HUES48 (cell line): ENCODE data around the gene PPP4R3B.
"Not testable (repeated sequence)": the region's sequence is repeated elsewhere in the genome, so short reads cannot be mapped to it uniquely, and the experiment has no call there.

Experiments used
- H3K27ac ChIP-seq: one replicate; pipeline ENCODE4 v1.7.0; 2013; ENCODE audit warnings: low read depth, low read length, inconsistent platforms
- H3K27me3 ChIP-seq: 2 replicates; pipeline ENCODE4 v1.6.1; 2013; ENCODE audit warnings: mild to moderate bottlenecking, low read length; ENCODE audit not compliant: control insufficient read depth, insufficient read depth
- H3K36me3 ChIP-seq: 2 replicates; pipeline ENCODE4 v1.6.1; 2013; ENCODE audit warnings: low read length; ENCODE audit not compliant: control insufficient read depth, insufficient read depth
- H3K4me1 ChIP-seq: 2 replicates; pipeline ENCODE4 v1.6.1; 2013; ENCODE audit warnings: mild to moderate bottlenecking, low read length; ENCODE audit not compliant: control insufficient read depth, insufficient read depth
- H3K4me3 ChIP-seq: 2 replicates; pipeline ENCODE4 v1.5.1; 2013; ENCODE audit warnings: mild to moderate bottlenecking, low read depth, low read length
- H3K9ac ChIP-seq: 2 replicates; pipeline ENCODE4 v1.6.1; 2013; ENCODE audit warnings: mild to moderate bottlenecking, low read depth, low read length, moderate library complexity
- H3K9me3 ChIP-seq: 2 replicates; pipeline ENCODE4 v1.6.1; 2013; ENCODE audit warnings: low read length; ENCODE audit not compliant: control insufficient read depth, insufficient read depth

The PPP4R3B gene

GRCh38 chr2:55595536-55595935 lies 21.9 kb downstream of the PPP4R3B start:
- peaks cover 23% of the 10 kb centered on the region for H3K36me3 ChIP-seq
- H3K4me1 ChIP-seq = no peaks in the 10 kb centered on the region
- H3K9ac ChIP-seq = no peak overlapping the region
- no peaks in the 10 kb centered on the region for H3K9me3 ChIP-seq
- no peak overlapping the region for H3K4me3 ChIP-seq
- H3K27me3 ChIP-seq = no peaks in the 10 kb centered on the region
- no peak overlapping the region for H3K27ac ChIP-seq

GRCh38 chr2:55592130-55592529 lies 25.3 kb downstream of the PPP4R3B start:
- H3K9me3 ChIP-seq = no peaks in the 10 kb centered on the region
- H3K4me3 ChIP-seq = no peak overlapping the region
- no peaks in the 10 kb centered on the region for H3K4me1 ChIP-seq
- H3K36me3 ChIP-seq = peaks cover 16% of the 10 kb centered on the region
- H3K27me3 ChIP-seq = no peaks in the 10 kb centered on the region
- no peak overlapping the region for H3K27ac ChIP-seq
- H3K9ac ChIP-seq = no peak overlapping the region

- Histone ChIP-seq H3K4me1 (no peaks in the 10 kb centered on the region), H3K27ac (no peak overlapping the region), H3K9ac (no peak overlapping the region), H3K27me3 (no peaks in the 10 kb centered on the region), H3K36me3 (peaks cover 23% of the 10 kb centered on the region), H3K9me3 (no peaks in the 10 kb centered on the region), H3K4me3 (no peak overlapping the region)
These were observed 26.5 kb downstream of the PPP4R3B start for GRCh38 chr2:55590810-55591440.

GRCh38 chr2:55585451-55586080 lies 31.9 kb downstream of the PPP4R3B start:
- H3K27me3 ChIP-seq = no peaks in the 10 kb centered on the region
- 0 out of 2 replicates have a peak, but pooled peaks cover 4% of the 10 kb centered on the region for H3K4me1 ChIP-seq
- H3K9me3 ChIP-seq = no peaks in the 10 kb centered on the region
- peaks cover 47% of the 10 kb centered on the region for H3K36me3 ChIP-seq
- no peak overlapping the region for H3K4me3 ChIP-seq
- no peak overlapping the region for H3K9ac ChIP-seq
- peak overlapping the region; percentile 63 for H3K27ac ChIP-seq

- Histone ChIP-seq H3K4me1 (0 out of 2 replicates have a peak, but pooled peaks cover 4% of the 10 kb centered on the region), H3K4me3 (no peak overlapping the region), H3K27ac (no peak overlapping the region), H3K36me3 (peaks cover 72% of the 10 kb centered on the region), H3K9ac (no peak overlapping the region), H3K27me3 (no peaks in the 10 kb centered on the region), H3K9me3 (no peaks in the 10 kb centered on the region)
These were observed 35.4 kb downstream of the PPP4R3B start for GRCh38 chr2:55581874-55582547.

- Histone ChIP-seq H3K9ac (no peak overlapping the region), H3K27me3 (no peaks in the 10 kb centered on the region), H3K27ac (no peak overlapping the region), H3K4me1 (0 out of 2 replicates have a peak, but pooled peaks cover 4% of the 10 kb centered on the region), H3K9me3 (no peaks in the 10 kb centered on the region), H3K4me3 (no peak overlapping the region), H3K36me3 (peaks cover 71% of the 10 kb centered on the region)
These were observed 36.0 kb downstream of the PPP4R3B start for GRCh38 chr2:55581435-55581834.

- H3K27me3 ChIP-seq, H3K4me1 ChIP-seq, H3K27ac ChIP-seq, H3K9me3 ChIP-seq, H3K9ac ChIP-seq, H3K4me3 ChIP-seq: not testable (repeated sequence)
- H3K36me3 ChIP-seq = peaks cover 48% of the 10 kb centered on the region
These were observed 48.4 kb downstream of the PPP4R3B start for GRCh38 chr2:55569002-55569401.

GRCh38 chr2:55567298-55567697 lies 50.1 kb downstream of the PPP4R3B start:
- H3K36me3 ChIP-seq = peaks cover 60% of the 10 kb centered on the region

GRCh38 chr2:55565613-55566012 lies 51.8 kb downstream of the PPP4R3B start:
- H3K36me3 ChIP-seq = peaks cover 71% of the 10 kb centered on the region

More at GRCh38 chr2:55567298-55567697, 50.1 kb downstream of the PPP4R3B start:
- Histone ChIP-seq H3K27ac (no peak overlapping the region), H3K9ac (no peak overlapping the region), H3K4me1 (no peaks in the 10 kb centered on the region), H3K9me3 (peaks cover 8% of the 10 kb centered on the region), H3K27me3 (no peaks in the 10 kb centered on the region), H3K4me3 (no peak overlapping the region)

GRCh38 chr2:55560855-55561254 lies 56.6 kb downstream of the PPP4R3B start:
- Histone ChIP-seq H3K27ac (no peak overlapping the region), H3K4me1 (no peaks in the 10 kb centered on the region), H3K9ac (no peak overlapping the region), H3K36me3 (peaks cover 87% of the 10 kb centered on the region), H3K27me3 (no peaks in the 10 kb centered on the region), H3K4me3 (no peak overlapping the region), H3K9me3 (peaks cover 20% of the 10 kb centered on the region)

More at GRCh38 chr2:55565613-55566012, 51.8 kb downstream of the PPP4R3B start:
- Histone ChIP-seq H3K4me3 (no peak overlapping the region), H3K27me3 (no peaks in the 10 kb centered on the region), H3K9ac (no peak overlapping the region), H3K27ac (no peak overlapping the region), H3K9me3 (peaks cover 20% of the 10 kb centered on the region), H3K4me1 (no peaks in the 10 kb centered on the region)

GRCh38 chr2:55556809-55557208 lies 60.6 kb downstream of the PPP4R3B start:
- H3K36me3 ChIP-seq = peaks cover 65% of the 10 kb centered on the region
- H3K27ac ChIP-seq = no peak overlapping the region
- H3K27me3 ChIP-seq = no peaks in the 10 kb centered on the region
- H3K4me3 ChIP-seq = no peak overlapping the region
- no peaks in the 10 kb centered on the region for H3K4me1 ChIP-seq
- H3K9ac ChIP-seq = no peak overlapping the region
- peaks cover 8% of the 10 kb centered on the region; the same call in 1 of the 2 replicates for H3K9me3 ChIP-seq
